HG02870 (cell line): Measurements from ENCODE around the gene CDC6.

Experiments
- ATAC-seq: cut with Tn5 transposase; IDR thresholded peaks from one replicate; pipeline ENCODE4 v1.9.1; 2021; ENCODE audit warnings: mild to moderate bottlenecking, moderate library complexity; ENCODE audit not compliant: unreplicated experiment

CDC6 gene

DNA sequence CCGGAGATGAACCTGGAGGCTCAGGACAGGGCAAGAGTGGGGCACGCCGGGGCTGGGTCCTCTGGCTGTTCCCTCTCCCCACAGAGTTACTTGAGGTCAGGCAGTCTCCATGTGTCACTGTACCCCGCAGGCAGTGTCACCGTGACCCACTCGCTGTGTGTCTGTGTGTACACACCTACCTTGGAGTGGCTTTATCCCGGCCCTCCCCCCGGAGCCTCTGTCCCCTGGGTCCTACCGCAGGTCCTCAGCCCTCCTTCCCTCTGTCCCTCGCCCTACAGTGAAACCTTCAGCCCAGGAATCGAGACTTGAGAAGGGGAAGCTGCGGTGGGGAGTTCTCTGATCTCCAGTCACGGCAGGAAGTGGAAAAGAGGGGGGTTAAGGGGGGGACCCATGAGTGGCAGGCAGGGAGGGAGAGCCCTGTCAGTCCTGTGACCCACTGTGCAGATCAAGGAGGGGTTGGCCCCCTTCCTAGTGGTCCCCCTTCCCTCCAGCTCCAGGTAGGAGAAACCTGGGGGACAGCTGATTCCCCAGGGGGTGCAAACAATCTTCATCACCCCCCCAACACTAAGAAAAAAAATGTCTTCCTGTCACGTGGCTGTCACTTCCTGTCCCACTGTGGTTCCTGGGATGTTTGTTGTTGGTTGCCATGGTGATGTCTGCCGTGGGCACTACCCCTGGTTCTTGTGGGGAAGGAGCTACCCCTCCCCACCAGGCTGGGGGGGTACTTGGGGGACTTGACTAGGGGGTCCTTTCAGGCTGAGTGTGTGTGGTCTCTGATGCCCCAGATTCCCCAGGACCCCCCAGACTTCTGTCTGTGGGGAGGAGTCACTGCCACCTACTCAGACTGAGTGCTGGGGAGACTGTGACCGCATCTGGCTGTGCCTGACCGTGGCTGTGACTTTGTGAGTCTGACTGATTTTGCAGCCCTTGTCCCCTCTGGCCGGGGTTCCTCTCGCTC, 35.0 kb downstream of the CDC6 start:
- ATAC-seq = no peak

DNA sequence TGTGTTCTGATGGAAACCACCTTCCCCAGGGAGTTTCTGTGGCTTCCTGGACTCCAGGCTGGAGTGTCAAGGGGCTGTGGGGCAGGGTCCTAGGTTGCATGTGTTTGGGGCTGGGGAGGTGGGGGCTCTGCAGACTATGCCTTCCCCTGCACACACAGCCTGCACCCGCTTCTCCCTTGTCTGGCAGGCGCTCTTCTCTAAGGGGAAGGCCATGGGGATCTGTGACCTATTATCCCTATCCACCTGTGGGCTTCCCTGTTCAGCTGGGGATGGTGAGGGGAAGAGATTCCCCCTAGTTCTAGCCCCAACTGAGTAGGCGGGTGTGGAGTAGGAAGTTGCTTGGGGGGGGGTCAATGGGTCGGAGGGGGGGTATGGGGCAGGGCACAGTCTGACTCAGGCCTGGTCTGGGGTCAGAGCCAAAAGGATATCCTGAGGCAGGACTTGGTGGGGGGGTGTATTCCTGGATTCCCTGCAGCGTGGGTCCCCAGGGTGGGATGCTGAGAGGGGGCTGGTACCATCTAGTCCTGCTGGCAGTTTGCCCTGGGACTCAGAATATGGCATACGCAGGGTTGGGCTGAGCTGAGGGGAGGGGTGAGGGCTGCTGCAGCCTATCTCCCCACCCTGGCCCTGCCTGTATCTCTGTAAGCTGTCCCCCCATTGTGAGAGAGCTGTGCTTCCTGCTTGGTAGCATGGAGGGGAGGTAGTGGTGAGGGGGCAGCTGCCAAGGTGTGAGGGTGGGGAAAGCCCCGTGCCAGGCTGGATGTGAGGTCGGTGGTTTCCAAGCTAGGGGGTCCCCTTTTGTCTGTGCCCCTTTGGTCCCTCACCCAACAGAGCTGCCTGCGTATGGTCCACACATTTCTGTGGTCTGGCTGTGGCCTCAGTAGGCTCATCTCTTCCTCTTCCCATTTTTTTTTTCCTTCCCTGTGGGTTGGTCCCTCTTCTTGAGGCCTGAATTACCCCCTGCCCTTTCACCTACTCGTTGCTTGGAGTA, 36.0 kb downstream of the CDC6 start:
- no peak for ATAC-seq

- no peak for ATAC-seq
Observed at GRCh38 chr17:40325156-40326013, 37.7 kb downstream of the CDC6 start.

DNA sequence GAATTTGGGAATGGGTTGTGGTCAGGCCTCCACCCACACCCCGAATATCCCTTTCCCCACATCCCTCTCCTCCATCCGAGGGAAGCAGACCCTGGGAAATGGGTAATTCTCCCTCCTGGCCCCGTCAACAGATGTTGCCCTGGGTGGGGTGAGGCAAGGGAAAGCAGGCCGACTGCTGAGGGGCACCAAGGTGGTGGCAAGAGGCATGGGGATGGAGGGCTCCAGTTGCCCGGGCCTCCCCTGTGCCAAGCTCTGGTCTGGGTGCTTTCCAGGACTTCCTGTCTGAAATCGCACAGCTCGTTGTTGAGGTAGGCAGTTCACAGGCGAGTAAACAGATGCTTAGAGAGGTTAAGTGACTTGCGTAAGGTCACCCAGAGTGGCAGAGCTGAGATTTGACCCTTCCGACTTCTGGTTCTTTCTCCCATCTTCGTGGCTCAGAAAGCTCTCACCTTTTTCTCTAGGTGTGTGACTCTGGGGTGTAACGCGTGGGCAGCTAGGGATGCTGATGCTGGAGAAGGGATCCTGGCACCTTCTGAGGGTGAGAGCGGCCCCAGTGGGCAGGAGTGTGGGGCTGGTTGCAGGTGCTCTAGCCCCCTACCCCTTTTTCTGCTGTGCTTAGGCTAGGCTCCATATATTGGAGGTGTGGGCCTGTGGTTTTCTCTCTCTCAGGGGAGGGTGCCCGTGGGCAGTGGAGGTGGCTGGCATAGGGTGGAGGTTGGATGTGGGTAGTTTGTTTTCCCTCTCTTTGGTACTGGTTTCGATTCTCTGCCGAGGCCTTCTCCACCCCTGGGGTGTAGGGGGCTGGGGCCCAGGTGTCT, 38.5 kb downstream of the CDC6 start:
- no peak for ATAC-seq

GRCh38 chr17:40326832-40327199, 39.1 kb downstream of the CDC6 start:
- ATAC-seq = no peak

DNA sequence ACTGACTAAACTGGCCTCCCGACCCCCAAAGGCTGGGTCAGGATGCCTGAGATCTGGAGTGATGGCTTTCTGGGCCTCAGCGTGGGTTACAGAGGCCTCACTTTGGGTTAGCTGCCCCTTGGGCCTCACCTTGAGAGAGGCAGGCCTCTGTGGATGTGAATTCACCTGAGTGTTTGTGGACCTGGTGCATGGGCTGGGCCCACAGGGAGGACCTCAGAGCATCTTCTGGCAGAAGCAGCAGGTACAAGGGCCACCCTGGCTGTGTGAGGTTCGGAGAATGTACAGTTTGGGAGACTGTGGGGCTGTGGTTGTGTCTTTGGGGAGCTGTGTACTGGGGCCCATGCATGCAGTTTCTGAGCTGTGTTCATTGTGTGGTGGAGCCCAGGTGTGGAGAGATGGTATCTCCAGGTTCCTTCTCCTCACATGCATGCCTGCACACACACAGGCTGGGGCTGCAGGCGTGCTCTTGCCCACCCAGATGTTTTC, 39.6 kb downstream of the CDC6 start:
- ATAC-seq = no peak

GRCh38 chr17:40327735-40328385, 40.2 kb downstream of the CDC6 start:
- no peak for ATAC-seq

DNA sequence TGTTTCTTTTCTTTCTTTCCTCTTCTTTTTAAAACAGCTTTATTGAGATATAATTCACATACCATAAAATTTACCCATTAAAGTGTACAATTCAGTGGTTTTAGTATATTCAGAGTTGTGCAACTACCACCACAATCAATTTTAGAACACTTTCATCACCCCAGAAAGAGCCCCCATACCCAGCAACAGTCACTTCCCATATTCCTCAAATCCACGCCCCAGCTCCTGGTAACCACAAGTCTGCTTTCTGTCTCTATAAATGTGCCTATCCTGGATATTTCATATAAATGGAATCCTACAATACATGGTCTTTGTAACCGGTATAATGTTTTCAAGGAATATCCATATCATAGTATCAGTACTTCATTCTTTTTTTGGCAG, 40.7 kb downstream of the CDC6 start:
- no peak for ATAC-seq

DNA sequence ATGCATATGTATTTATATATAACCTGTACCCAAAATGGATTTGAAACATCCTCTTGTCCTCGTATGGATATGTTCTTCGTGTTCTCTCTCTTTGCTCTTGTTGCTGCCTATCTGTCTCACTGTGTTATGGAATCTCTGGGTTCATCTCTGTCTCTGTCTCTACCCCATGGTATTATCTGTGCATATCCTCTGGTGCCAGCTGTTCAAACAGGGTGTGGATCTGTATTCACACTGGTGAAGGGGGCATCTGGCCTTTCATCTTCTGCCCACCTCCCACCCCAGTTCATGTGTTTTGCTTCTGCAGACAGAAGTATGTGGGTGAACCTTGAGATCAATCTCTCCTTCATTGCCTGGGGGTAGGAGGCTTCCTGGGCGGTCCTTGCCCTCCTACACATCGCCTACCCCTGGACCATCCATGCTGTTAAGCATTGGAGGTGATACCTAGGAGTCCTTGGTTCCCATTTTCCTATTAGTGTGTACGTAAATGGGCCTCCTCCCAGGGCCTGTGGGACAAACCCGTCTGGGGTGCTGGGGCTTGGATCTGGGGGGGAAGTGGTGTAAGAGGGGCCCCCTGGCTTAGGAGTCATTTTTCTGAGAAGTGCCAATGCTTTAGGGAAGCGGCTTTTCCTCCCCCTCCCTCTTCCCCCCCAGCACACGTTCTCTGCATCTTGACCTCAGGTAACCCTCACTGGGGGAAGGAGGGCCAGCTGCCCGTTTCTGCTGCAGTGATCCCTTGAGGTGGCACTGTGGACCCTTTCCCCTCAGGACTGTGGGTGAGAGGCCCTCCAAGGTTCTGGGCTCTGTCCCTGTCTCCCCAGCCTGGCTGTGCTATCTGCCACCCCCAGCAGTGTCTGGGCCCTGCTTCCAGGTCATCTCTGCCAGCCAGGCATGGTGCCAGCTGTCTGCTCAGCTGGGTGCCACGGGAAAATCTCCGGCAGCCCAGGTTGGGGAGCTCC, 42.4 kb downstream of the CDC6 start:
- no peak for ATAC-seq

DNA sequence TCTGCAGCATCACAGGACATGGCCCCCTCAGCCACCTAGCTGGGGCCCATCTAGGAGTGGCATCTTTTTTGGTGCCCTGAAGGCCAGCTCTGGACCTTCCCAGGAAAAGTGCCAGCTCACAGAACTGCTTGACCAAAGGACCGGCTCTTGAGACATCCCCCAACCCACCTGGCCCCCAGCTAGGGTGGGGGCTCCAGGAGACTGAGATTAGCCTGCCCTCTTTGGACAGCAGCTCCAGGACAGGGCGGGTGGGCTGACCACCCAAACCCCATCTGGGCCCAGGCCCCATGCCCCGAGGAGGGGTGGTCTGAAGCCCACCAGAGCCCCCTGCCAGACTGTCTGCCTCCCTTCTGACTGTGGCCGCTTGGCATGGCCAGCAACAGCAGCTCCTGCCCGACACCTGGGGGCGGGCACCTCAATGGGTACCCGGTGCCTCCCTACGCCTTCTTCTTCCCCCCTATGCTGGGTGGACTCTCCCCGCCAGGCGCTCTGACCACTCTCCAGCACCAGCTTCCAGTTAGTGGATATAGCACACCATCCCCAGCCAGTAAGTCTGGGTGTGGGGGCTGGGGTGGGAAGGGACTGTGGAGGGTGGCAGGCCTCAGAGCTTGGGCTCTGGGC, 43.3 kb downstream of the CDC6 start:
- no peak for ATAC-seq

DNA sequence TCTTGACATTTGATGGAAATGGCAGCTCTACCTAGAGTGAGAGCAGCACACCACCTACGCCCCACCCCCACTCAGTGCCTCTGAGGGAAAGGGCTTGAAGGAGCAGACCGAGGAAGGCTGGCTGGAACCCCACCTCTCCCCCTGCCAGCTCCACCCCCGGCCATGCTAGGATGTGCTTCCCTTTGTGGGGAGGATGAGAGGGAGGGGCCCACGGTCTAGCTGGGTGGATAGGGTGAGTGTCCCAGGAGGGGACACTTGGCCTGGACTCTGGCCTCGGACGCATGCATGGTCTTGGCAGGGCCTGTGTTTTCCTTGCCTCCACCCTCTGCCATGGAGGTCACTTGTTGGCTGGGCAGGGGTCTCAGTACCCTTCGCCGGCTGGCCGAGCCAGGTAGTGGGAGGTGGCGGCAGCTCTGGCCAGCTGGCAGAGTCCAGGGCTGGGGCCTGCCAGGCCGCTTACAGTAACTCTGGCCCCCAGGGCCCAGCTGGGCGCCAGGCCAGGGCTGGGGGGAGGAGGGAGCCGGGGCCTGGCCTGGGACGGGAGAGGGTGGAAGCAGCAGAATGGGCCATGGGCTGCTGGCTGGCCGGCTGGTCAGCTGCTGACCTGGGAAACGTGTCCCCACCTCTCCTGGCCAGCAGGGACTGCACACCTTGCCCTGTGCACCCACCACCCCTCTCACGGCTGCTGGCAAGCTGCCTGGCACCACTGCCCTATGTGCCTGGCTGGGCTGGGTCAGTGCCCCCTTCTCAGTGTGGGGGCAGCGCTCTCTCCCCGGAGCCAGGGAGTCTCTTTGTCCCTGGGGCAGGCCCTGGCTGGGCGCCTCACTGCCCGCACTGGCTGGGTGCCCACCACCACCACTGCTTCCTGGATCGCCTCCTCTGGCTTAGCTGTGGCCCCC, 44.3 kb downstream of the CDC6 start:
- no peak for ATAC-seq

DNA sequence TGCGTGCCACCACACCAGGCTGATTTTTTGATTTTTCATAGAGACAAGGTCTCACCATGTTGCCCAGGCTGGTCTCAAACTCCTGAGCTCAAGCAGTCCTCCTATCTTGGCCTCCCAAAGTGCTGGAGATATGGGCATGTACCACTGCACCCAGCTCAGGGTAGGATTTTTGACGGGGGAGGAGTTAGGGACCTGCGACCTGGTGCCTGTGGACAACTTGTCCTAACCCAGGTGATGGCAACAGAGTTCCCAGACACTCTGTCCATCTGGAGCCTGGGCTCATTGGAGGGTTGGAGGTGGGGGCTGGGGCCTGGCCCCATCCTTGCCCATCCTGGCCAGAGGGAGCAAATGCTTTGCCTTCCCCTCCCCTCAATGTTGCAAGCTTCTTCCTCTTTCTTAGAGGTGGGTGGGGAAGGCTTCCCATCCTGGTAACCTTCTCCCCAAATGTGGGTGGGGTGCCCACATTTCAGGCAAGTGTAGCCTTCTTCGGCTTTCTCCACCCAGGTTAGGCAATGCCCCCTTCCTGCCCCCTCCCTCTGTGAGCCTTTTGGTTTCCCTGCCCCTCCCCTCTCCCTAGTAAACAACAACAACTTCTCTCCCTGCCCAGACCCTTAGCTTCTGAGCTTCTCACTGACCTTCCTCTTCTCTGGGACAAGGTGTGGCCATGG, 46.2 kb downstream of the CDC6 start:
- no peak for ATAC-seq

DNA sequence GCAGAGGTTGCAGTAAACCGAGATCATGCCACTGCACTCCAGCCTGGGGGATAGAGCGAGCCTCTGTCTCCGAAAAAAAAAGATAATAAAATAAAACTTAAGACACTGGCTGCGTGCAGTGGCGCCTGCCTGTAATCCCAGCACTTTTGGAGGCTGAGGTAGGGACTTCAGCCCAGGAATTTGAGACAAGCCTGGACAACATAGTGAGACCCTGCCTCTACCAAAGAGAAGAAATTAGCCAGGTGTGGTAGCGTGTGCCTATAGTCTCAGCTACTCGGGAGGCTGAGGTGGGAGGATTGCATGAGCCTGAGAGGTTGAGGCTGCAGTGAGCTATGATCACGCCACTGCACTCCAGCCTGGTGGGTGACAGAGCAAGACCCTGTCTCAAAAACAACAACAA, 47.9 kb downstream of the CDC6 start:
- no peak for ATAC-seq

DNA sequence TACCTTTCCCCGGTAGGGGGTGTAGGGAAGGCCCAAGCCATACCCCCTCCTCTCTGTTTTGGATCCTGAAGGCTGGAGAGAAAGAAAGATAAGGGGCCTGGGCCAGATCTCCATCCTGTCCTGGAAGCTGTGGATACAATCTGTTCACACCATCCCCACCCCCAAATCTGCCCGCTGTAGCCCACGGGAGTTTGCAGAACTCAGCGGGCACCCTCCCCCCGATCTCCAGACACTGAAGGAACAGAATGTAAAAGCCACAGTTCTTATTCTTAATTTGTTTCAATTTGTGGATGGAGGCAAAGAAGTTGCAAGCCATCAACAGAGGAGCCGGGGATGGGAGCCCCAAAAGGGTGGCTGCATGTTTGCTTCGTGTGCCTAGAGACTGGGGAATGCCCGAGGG, 49.7 kb downstream of the CDC6 start:
- no peak for ATAC-seq

DNA sequence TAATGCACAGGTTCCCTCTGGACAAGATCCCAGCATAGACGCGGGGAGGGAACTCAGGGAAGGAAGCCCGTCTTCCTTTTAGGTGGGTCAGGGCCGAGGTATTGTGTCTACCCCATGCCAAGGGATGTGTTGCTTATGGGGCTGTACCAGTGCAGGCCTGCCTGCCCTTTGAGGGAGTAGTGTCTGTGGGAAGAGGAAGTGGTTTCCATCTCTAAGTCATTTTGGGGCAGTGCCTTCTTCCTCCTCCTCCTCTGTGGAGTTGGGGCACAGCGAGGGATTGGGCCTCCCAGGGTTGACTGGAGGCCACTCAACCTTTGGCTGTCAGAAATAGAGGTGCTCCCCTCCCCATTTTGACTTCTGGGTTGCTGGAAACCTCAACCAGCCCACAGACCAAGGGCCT, 50.4 kb downstream of the CDC6 start:
- no peak for ATAC-seq
